ENCODE results near the gene PRIMPOL. TPM values are rescaled to one million over a fixed set of nuclear protein-coding genes. Genes with fewer than 3 reads are reported as not detected.
"Not testable (repeated sequence)": the region's sequence is repeated elsewhere in the genome, so short reads cannot be mapped to it uniquely, and the experiment has no call there.

Gene PRIMPOL
- total RNA-seq, 2 donors from 2014 or later, result 23.6 to 35.7 TPM

- peak; percentile 64 for ATAC-seq (ENCODE audit: insufficient number of reproducible peaks, low FRiP score, low read depth)
- H3K4me3 ChIP-seq, result no peak overlapping the region
- H3K4me1 ChIP-seq (ENCODE audit: control insufficient read depth in 1 of 2, low read depth in 2 of 2), result peaks cover 4 to 5% of the 10 kb centered on the region in 2 donors
- TF ChIP-seq, protein P1, sequence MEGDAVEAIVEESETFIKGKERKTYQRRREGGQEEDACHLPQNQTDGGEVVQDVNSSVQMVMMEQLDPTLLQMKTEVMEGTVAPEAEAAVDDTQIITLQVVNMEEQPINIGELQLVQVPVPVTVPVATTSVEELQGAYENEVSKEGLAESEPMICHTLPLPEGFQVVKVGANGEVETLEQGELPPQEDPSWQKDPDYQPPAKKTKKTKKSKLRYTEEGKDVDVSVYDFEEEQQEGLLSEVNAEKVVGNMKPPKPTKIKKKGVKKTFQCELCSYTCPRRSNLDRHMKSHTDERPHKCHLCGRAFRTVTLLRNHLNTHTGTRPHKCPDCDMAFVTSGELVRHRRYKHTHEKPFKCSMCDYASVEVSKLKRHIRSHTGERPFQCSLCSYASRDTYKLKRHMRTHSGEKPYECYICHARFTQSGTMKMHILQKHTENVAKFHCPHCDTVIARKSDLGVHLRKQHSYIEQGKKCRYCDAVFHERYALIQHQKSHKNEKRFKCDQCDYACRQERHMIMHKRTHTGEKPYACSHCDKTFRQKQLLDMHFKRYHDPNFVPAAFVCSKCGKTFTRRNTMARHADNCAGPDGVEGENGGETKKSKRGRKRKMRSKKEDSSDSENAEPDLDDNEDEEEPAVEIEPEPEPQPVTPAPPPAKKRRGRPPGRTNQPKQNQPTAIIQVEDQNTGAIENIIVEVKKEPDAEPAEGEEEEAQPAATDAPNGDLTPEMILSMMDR (IDR thresholded peaks at IDR 0.05), result no peak
- peak overlapping the region; percentile 40 to 68 for H3K27ac ChIP-seq
- no peaks in the 10 kb centered on the region for H3K9me3 ChIP-seq
- no peaks in the 10 kb centered on the region for H3K27me3 ChIP-seq (replicated peaks; ENCODE audit: insufficient read depth)
- H3K36me3 ChIP-seq, result no peaks in the 10 kb centered on the region
- DNase-seq (ENCODE audit: low spot score), result no peak
These were observed 6.6 kb downstream of the PRIMPOL start for GRCh38 chr4:184655889-184656869.

- no peak for ATAC-seq (ENCODE audit: insufficient number of reproducible peaks, low FRiP score, low read depth)
- no peaks in the 10 kb centered on the region for H3K9me3 ChIP-seq
- DNase-seq (ENCODE audit: low spot score), result no peak
- no peaks in the 10 kb centered on the region for H3K36me3 ChIP-seq
- no peak overlapping the region for H3K4me3 ChIP-seq
- no peaks in the 10 kb centered on the region for H3K27me3 ChIP-seq (replicated peaks; ENCODE audit: insufficient read depth)
- TF ChIP-seq, protein P1 (IDR thresholded peaks at IDR 0.05), result no peak
- H3K27ac ChIP-seq, result no peak overlapping the region
- peaks cover 4 to 7% of the 10 kb centered on the region in 2 donors for H3K4me1 ChIP-seq (ENCODE audit: control insufficient read depth in 1 of 2, low read depth in 2 of 2)
These were observed 7.6 kb downstream of the PRIMPOL start for GRCh38 chr4:184657144-184657543.

GRCh38 chr4:184657820-184658219 is 8.3 kb downstream of the PRIMPOL start:
- H3K36me3 ChIP-seq; DNase-seq (ENCODE audit: low spot score); ATAC-seq (ENCODE audit: insufficient number of reproducible peaks, low FRiP score, low read depth); H3K27me3 ChIP-seq (replicated peaks; ENCODE audit: insufficient read depth); H3K27ac ChIP-seq; H3K4me3 ChIP-seq; H3K9me3 ChIP-seq: not testable (repeated sequence)
- peaks cover 8 to 13% of the 10 kb centered on the region in 2 donors for H3K4me1 ChIP-seq (ENCODE audit: control insufficient read depth in 1 of 2, low read depth in 2 of 2)

DNA sequence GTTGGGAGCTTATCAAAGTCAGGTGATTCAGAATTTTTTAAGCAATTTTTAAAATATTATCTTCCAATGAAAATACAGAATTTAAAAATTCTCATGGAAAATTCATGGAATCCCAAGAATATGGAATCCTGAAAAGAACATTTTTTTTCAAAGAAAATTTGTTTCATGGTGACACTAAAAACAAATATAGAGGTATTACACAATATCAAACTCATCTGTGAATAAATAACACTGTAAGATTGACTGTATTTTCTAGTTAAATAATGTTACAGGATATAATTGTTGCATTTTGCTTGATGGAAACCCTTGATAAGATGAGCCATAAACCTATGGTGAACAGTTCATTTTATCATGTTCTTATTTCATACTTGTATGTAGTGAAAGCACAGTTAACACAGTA is 11.4 kb downstream of the PRIMPOL start:
- Histone ChIP-seq H3K4me3 (no peak overlapping the region), H3K27me3 (replicated peaks; ENCODE audit: insufficient read depth) (no peaks in the 10 kb centered on the region), H3K4me1 (ENCODE audit: control insufficient read depth in 1 of 2, low read depth in 2 of 2) (peaks cover 8% of the 10 kb centered on the region in 2 donors), H3K36me3 (no peaks in the 10 kb centered on the region), H3K9me3 (no peaks in the 10 kb centered on the region), H3K27ac (no peak overlapping the region)
- TF ChIP-seq, protein P1 (IDR thresholded peaks at IDR 0.05), result no peak
- ATAC-seq (ENCODE audit: insufficient number of reproducible peaks, low FRiP score, low read depth) (no peak), DNase-seq (ENCODE audit: low spot score) (no peak)

DNA sequence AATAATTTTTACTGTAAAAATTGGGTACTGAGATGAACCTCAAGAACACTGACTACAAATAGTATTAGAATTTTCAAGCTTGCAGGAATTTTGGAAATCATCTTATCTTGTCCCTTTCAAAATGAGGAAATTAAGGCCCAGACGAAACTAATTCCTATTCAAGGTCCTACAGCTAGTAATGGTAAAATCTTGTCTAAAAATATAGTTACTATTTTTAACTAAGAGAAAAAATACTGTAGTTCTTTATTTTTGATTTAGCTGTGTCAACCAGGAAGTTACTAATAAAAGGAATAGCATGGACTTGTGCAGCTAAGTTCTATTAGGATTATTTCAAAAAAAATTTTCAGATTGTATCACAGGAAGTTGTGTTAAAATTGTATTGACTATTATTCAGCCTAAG is 12.7 kb downstream of the PRIMPOL start:
- peaks cover 5 to 8% of the 10 kb centered on the region in 2 donors for H3K4me1 ChIP-seq (ENCODE audit: control insufficient read depth in 1 of 2, low read depth in 2 of 2)
- no peaks in the 10 kb centered on the region for H3K36me3 ChIP-seq
- ATAC-seq (ENCODE audit: insufficient number of reproducible peaks, low FRiP score, low read depth), result no peak
- no peak overlapping the region for H3K4me3 ChIP-seq
- no peaks in the 10 kb centered on the region for H3K27me3 ChIP-seq (replicated peaks; ENCODE audit: insufficient read depth)
- TF ChIP-seq, protein P1 (IDR thresholded peaks at IDR 0.05), result no peak
- no peaks in the 10 kb centered on the region for H3K9me3 ChIP-seq
- H3K27ac ChIP-seq, result no peak overlapping the region
- no peak for DNase-seq (ENCODE audit: low spot score)

Measured in thoracic aorta (tissue), 2 donors.